Activated T-cell treated with anti-CD3 and anti-CD28 coated beads for 4 hours (primary cell): ENCODE data around the gene KCNQ1OT1.

Experiments
- DNase-seq: peaks from one replicate; pipeline ENCODE4 v3.0.0-alpha.2; 2020

KCNQ1OT1 gene

DNA sequence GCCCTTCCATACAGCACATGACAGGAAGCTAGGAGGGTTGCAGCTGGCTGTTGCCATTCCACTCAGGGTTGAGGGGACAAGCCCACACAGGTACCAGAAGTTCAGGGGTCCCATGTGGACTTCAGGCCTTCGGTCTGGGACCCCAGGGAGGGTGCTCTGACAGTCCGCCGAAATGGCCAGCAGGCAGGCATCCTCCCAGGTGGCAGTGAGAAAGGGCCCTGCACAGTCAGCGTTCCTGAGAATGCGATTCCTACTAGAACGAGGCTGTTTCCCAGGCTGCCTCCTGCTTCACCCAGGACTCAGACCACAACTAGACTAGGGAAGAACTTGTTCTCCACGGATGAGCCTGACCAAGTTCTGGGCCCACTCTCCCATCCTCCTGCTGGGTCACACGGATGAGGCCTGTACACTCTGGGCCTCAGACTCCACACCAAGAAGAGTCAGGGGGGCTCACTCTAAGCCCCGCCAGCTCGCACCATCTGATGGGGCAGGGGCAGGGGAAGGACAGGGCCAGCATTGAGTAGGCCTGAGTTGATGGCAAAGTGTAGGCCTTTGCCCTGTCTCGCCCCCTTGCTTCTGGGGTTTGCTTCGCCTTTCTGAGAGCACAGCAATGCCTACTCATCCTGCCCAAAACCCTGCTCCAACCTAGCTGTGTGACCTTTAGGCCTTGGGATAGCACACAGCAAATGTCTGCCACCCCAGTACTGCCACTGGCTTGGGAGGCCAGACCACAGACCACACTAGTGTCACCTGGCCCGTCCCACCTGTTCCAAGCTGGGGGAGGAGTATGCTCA lies 14.0 kb downstream of the KCNQ1OT1 start:
- DNase-seq: no peak

- DNase-seq: no peak
Measured at GRCh38 chr11:2685051-2685450, 14.7 kb downstream of the KCNQ1OT1 start.

DNA sequence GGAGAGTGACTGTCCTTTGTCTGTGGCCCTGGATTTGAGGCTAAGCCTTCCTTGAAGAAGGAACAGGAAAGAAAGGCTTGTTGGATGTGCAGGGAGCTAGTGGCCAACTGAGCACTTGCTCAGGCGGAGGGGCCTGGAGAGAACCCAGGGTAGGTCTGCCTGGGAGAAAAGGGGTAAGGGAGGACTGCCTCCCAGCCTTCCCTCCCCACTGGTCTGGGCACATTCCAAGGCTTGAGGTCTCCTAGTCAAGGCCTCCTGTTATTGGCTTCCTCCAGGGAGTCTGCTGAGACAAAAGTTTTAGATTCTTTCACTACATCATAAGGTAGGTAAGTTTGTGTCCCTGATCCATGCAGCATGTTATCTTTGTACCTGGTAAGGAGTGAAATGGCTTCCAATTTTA lies 15.2 kb downstream of the KCNQ1OT1 start:
- DNase-seq: no peak

DNA sequence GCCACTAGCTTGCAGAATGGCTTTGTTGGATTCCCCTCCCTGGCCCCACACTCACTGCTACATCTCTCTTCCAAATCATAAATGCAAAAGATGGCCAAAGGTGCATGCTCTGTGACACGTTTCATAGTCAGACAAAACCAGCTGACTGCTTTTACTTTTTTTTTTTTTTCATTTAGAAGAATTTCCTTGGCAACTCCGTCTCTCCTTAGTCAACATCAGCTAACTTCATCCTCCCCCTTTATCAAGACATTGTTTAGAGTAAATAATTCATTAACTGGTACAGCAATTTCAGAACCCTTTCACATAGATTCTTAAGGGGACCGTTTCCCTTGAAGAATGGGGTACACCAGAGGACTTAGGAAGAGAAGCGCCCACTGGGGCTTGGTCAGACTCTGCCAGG lies 16.0 kb downstream of the KCNQ1OT1 start:
- no peak for DNase-seq

GRCh38 chr11:2681408-2682145 lies 18.2 kb downstream of the KCNQ1OT1 start:
- DNase-seq: no peak

DNA sequence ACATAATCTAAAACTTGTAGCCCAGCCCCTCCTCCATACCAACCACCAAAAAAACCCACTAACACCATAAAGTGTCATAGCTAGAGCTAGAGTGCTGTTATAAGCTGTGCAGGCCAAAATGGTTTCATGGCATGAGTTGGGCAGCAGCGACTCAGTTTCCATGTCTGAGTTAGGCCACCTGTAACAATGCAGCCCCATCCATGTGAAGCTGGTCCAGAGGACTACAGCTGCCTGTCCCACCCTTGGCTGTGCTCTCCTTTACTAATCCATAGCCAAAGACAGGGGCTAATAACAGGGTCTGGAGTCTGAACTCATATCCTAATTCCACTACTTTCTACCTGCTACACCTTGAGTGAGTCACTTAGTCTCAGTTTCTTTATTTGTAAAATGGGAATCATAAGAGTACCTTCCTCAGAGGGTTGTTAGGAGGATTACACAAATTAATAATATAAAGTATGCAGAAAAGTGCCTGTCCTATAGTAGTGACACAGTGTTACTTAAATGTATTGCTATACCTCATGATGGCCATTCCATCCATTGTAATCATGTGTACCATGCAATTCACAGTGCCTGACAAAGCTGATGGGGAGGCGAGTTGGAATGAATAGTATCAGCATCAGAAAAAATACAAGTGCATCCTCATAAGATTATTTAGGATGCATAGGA lies 20.6 kb downstream of the KCNQ1OT1 start:
- no peak for DNase-seq

- DNase-seq: no peak
Measured at GRCh38 chr11:2678396-2678795, 21.4 kb downstream of the KCNQ1OT1 start.

DNA sequence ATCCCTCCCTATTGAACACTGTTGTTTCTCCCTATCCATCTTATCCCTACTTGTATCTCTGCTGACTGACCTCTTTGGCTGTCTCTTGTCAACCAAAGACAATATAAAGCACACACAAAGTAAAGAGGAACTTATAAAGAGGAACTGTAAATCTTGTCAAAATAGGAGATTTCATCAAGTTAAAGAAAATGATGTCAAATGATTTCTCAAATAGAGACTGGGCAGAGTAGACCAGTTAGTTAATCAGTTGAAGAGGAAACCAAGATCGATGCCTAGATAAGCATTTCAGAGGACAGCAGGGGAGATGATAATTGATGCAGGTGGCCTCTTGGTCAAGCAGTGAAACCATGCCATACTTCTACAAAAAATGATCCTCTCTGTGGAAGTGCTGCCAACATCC lies 22.7 kb downstream of the KCNQ1OT1 start:
- no peak for DNase-seq

- no peak for DNase-seq
Measured at GRCh38 chr11:2675540-2675939, 24.3 kb downstream of the KCNQ1OT1 start.

DNA sequence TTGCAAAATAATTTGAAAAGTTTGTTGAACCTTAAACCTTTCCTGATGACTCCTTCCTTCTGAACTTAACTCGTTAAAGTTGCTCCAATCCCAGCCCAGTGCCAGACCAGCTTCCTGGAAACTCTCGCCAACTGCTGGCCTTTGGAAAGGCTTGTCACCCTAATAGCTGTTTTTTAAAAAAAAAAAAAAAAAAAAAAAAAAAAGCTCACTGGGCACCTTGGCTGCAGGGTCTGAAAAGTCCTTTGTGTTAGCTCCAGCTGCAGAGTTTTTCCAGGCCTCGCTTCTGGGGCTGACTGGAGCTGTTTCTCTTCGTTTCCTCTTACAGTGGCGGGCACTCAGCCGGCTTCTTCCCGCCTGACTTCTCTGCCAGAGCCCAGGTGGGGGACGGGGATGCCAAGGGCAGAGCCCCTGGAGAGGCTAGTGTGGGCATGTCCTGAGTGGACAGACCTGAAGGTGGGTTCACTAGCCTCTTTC lies 25.1 kb downstream of the KCNQ1OT1 start:
- no peak for DNase-seq

- no peak for DNase-seq
Measured at GRCh38 chr11:2673871-2674471, 25.8 kb downstream of the KCNQ1OT1 start.

- no peak for DNase-seq
Measured at GRCh38 chr11:2673250-2673610, 26.6 kb downstream of the KCNQ1OT1 start.

- DNase-seq: no peak
Measured at GRCh38 chr11:2672553-2673249, 27.1 kb downstream of the KCNQ1OT1 start.

DNA sequence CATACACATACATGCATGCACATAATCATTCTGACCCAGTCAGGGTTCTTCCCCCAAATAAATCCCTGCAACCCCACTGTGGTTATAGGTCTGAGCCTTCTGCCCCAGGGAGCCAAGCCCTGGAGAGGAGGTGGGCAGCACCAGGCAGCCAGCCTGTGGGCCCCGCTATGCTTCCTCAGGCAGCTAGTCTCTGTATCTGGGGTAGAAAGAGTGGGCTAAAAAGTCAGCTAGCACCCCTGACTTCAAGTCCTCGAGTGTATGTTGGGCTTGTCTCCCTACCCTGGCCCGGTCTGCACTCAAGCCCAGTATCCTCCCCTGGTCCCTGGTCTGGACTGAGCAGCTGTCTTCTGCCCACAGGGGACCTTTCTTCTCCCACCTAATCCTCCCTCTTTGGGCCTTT lies 28.0 kb downstream of the KCNQ1OT1 start:
- DNase-seq: no peak

DNA sequence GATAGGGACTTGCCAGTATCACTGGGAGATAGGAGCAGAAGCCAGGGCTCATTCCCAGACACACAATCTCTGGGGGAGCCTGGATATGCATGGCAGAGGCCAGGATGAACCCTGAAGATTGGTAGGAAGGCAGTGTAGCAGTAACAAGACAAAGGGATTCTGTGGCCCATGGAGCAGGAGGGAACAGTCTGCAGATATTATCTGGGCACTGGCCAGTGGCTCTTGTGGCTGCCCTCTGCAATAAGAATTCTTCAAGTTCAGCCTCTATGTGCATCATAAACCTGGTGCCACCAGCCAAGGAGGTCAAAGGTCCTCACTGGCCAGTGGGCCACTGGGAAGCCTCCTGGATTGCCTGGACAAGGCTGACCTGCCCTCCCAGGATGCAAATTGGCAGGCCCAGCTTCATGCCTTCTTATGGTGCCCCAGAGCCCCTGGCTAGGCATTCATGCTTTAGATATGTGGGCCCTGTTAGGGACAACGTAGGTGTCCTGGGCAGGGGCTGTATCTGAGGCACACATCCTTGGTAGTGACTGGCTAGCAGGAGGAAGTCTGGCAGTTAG lies 29.2 kb downstream of the KCNQ1OT1 start:
- DNase-seq: no peak

- DNase-seq: no peak
Measured at GRCh38 chr11:2669634-2670469, 29.9 kb downstream of the KCNQ1OT1 start.

DNA sequence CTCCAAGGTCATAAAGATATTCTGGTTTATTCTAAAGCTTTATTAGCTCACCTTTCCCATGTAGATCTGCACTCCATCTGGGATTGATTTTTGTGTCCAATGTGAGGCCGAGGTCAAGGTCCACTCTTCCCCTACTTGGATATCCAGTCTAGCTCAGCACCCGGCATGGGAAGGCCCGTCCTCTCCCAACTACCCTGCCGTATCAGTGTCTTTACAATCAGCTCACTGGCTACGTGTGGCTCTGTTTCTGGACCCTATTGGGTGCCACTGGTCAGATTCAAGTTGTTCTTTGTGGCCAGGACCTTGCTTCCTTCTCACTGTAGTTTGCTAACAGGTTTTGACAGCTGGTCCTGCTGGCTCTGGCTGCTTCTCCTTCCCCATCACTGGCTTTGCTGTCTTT lies 30.9 kb downstream of the KCNQ1OT1 start:
- no peak for DNase-seq

DNA sequence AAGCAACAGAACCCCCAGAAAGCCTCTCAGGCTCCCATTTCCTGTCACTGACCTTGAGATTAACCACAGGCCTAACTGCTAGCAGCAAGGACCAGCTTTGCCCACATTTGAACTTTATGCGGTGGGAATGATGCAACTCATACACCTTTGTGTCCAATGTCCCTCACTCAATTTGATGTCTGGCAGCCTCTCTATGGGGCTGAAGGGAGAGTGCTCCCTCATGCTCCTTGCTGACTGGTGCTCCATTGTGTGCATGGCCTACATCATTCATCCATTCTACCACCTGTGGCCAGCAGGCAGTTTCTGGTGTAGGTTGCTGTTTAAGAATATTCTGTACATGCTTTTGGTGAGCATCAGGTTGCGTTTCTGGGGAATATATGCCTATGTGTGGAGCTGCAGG lies 31.9 kb downstream of the KCNQ1OT1 start:
- DNase-seq: no peak

DNA sequence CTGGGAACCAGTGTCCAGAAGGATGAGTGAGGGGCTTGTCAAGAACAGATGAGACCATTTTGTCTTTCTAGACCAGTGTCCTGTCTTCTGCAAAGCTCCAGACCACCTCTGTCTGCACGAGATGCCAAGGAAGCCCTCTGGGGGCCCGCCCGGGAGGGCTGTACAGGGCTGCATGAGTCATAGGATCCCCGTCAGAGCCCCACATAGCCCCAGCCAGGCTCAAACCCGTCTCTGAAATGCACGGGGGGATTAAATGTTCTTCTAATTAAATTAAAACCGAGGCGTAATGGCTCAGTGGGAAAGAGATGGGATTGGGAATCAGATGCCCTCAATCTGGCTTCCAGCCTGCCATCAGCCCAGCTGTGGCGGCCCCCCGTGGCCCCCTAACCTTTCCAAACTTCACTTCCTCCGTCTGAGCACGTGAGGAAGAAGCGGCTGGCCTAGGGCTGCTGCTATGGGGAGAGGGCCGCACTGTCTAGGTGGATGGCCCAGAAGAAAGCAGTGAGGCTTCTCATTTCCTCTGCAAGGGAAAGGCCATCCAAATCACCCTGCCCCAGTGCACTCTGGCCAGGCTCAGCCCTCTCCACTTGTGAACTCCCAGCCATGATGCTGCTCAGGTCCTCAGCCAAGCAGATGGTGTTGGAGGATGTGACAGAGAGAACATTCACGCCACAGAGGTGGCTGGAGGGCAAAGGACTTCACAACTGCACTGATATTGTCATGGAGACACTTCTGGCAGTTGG lies 32.8 kb downstream of the KCNQ1OT1 start:
- DNase-seq: no peak

GRCh38 chr11:2666401-2666741 lies 33.4 kb downstream of the KCNQ1OT1 start:
- no peak for DNase-seq
